Subcutaneous adipose tissue (tissue), 4 donors: Measurements from ENCODE around the gene TRIM38. TPM values are rescaled to one million over a fixed set of nuclear protein-coding genes. Genes with fewer than 3 reads are reported as not detected.

Experiments
- CTCF ChIP-seq: fragments of 450-650 bp; IDR thresholded peaks from one replicate; pipeline ENCODE4 v1.5.1; 2016; ENCODE audit warnings: low read depth, mild to moderate bottlenecking, control low read depth, antibody characterized with exemption, moderate library complexity
- total RNA-seq, 4 donors: library from RNA; depleted of rRNA; stranded (reverse); fragments of >200 nt; gene quantifications; one replicate each; pipeline ENCODE4 v1.1.0, GENCODE V29; 2016

The TRIM38 gene
- total RNA-seq, 4 donors from 2014 or later: 10.2 to 20.4 (median 11.2) TPM

GRCh38 chr6:25921525-25922203 is 40.9 kb upstream of the TRIM38 start:
- no peak for TF ChIP-seq CTCF

GRCh38 chr6:25922301-25922700 is 40.3 kb upstream of the TRIM38 start:
- no peak for TF ChIP-seq CTCF

- no peak for TF ChIP-seq CTCF
Observed at GRCh38 chr6:25925876-25926275, 36.7 kb upstream of the TRIM38 start.

- no peak for TF ChIP-seq CTCF
Observed at GRCh38 chr6:25927178-25927577, 35.4 kb upstream of the TRIM38 start.

GRCh38 chr6:25927756-25928216 is 34.8 kb upstream of the TRIM38 start:
- TF ChIP-seq CTCF: no peak

GRCh38 chr6:25928562-25929324 is 33.9 kb upstream of the TRIM38 start:
- no peak for TF ChIP-seq CTCF
